ENCODE measurements around the gene CLDN24.

DNA sequence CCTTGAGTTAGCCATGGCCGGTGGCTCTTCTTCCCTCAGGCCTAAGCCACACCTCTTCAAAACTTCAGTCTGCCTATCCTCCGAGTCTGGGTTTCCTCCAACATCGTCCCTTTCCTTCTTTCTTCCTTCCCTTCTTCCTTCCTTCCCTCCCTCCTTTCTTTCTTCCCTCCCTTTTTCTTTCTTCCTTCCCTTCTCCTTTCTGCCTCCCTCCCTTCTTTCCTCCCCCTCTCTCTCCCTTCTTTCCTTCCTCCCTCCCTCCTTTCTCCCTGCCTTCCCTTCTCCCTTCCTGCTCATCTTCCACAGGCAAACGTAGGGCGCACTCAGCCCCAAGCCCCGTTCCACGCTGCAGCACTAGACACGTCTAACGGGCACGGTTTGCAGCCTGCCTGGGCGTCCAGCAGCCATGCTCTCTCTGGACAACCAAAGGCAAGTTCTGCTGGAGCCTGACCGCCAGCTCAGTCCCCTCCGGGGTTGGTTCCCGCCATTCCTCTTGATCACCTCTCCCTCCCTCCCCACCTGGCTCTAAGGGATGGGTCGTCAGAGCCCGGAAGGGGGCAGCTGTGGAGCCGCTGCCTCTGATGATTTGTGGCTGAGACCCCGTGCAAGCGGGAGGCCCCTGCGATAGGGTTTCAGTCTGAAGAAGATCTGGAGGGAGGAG, 34.1 kb upstream of the CLDN24 start:
- TF ChIP-seq, protein P1, sequence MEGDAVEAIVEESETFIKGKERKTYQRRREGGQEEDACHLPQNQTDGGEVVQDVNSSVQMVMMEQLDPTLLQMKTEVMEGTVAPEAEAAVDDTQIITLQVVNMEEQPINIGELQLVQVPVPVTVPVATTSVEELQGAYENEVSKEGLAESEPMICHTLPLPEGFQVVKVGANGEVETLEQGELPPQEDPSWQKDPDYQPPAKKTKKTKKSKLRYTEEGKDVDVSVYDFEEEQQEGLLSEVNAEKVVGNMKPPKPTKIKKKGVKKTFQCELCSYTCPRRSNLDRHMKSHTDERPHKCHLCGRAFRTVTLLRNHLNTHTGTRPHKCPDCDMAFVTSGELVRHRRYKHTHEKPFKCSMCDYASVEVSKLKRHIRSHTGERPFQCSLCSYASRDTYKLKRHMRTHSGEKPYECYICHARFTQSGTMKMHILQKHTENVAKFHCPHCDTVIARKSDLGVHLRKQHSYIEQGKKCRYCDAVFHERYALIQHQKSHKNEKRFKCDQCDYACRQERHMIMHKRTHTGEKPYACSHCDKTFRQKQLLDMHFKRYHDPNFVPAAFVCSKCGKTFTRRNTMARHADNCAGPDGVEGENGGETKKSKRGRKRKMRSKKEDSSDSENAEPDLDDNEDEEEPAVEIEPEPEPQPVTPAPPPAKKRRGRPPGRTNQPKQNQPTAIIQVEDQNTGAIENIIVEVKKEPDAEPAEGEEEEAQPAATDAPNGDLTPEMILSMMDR (IDR thresholded peaks at IDR 0.05 in 4 of 5, conservative IDR thresholded peaks at IDR 0.05 in 1 of 5), result no peak
- no peak for TF ChIP-seq POLR2A (IDR thresholded peaks at IDR 0.05)

Data from gastrocnemius medialis (tissue), 4 donors.